IPS-11a (cell line): ENCODE measurements around the gene LMTK3.

ENCODE experiments used
- H3K4me3 ChIP-seq: one replicate; pipeline ENCODE4 v1.5.1; 2013; ENCODE audit warnings: low read depth, low read length, control low read depth

Gene LMTK3

GRCh38 chr19:48450441-48450840 is 61.2 kb downstream of the LMTK3 start:
- H3K4me3 ChIP-seq = no peak overlapping the region

GRCh38 chr19:48448563-48448962 is 63.1 kb downstream of the LMTK3 start:
- H3K4me3 ChIP-seq = no peak overlapping the region

- H3K4me3 ChIP-seq = peak overlapping the region; percentile 98
Measured at GRCh38 chr19:48446579-48446978, 65.1 kb downstream of the LMTK3 start.

- H3K4me3 ChIP-seq = peak within 1 kb of the TSS; percentile 98
Measured at GRCh38 chr19:48445606-48446481, 65.8 kb downstream of the LMTK3 start, which contains the start of gene GRWD1. TSS of gene GRWD1 (plus strand) at chr19:48445983. CDS start at chr19:48446006, 23 bp downstream.

- H3K4me3 ChIP-seq = peak overlapping the region; percentile 98
Measured at GRCh38 chr19:48445256-48445605, 66.4 kb downstream of the LMTK3 start.

- no peak overlapping the region for H3K4me3 ChIP-seq
Measured at GRCh38 chr19:48444936-48445200, 66.8 kb downstream of the LMTK3 start.

- H3K4me3 ChIP-seq = no peak overlapping the region
Measured at GRCh38 chr19:48444129-48444935, 67.3 kb downstream of the LMTK3 start.

- H3K4me3 ChIP-seq = no peak overlapping the region
Measured at GRCh38 chr19:48443731-48444128, 67.9 kb downstream of the LMTK3 start.

- no peak overlapping the region for H3K4me3 ChIP-seq
Measured at GRCh38 chr19:48443256-48443655, 68.4 kb downstream of the LMTK3 start.

- no peak overlapping the region for H3K4me3 ChIP-seq
Measured at GRCh38 chr19:48442116-48443035, 69.3 kb downstream of the LMTK3 start.

- H3K4me3 ChIP-seq = no peak overlapping the region
Measured at GRCh38 chr19:48441360-48442050, 70.1 kb downstream of the LMTK3 start.

- H3K4me3 ChIP-seq = no peak overlapping the region
Measured at GRCh38 chr19:48436586-48436985, 75.0 kb downstream of the LMTK3 start.
